NCI-H2029 (cell line): ENCODE results near the gene OR2T11.
"Not testable (repeated sequence)": the region's sequence is repeated elsewhere in the genome, so short reads cannot be mapped to it uniquely, and the experiment has no call there.

ENCODE experiments used
- DNase-seq: peaks from one replicate; lab custom pipeline; 2025; lab: John Stamatoyannopoulos, UW

The OR2T11 gene, protein sequence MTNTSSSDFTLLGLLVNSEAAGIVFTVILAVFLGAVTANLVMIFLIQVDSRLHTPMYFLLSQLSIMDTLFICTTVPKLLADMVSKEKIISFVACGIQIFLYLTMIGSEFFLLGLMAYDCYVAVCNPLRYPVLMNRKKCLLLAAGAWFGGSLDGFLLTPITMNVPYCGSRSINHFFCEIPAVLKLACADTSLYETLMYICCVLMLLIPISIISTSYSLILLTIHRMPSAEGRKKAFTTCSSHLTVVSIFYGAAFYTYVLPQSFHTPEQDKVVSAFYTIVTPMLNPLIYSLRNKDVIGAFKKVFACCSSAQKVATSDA

DNA sequence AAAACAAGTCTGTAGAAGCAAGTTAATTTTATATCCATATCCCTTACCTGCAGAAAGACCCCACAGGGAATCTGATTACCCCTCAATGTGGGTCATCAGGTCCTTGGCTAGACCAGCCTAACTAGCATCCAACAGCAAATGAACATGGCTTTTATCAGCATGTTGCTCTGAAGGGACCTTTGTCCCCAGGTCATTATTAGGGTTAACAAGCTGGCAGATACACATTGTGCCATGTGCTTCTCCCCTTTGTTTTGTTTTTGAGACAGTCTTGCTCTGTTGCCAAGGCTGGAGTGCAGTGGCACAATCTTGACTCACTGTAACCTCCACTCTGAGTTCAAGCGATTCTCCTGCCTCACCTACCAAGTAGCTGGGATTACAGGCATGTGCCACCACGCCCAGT, at the start of gene OR2T11:
TSS of gene OR2T11 (minus strand) at position 101 of the 400 bp plus-strand sequence. CDS start 7,963 bp downstream, outside the sequence.
- DNase-seq: not testable (repeated sequence)

DNA sequence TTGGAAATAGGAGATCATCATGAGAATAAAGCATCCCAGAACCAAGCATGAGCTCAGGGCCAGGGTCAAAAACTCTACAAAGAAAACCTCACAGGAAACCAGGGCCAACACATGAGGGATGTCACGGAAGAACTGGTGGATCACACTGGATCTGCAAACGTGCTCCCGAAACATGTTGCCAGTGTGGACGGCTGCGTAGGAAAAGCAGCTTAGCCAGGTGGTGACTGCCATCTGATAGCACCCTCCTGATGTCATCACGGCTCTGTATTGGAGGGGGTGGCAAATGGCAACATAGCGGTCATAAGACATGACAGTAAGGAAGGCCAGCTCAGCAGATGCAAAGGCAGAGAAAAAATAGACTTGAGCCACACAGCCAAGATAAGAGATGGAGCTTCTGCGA, 46.8 kb upstream of the OR2T11 start:
- no peak for DNase-seq

DNA sequence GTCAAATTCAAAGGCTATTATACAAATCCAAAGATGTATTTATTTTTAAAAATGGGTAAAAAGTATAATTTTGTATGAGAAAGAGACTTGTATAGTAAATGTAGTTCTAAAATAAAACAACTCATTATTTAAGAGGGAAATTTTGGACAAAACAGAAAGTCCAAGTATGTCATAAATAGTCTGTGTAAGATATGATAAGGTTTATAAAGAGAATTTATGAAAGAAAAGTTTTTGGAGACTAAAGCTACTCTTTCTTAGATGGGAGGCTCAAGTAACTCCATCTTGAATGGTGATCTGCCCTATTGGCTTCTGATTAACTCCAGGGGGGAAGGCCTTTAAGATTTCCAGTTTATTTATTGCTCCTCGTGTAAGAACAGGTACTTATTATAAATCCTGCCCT, 35.1 kb upstream of the OR2T11 start:
- no peak for DNase-seq

DNA sequence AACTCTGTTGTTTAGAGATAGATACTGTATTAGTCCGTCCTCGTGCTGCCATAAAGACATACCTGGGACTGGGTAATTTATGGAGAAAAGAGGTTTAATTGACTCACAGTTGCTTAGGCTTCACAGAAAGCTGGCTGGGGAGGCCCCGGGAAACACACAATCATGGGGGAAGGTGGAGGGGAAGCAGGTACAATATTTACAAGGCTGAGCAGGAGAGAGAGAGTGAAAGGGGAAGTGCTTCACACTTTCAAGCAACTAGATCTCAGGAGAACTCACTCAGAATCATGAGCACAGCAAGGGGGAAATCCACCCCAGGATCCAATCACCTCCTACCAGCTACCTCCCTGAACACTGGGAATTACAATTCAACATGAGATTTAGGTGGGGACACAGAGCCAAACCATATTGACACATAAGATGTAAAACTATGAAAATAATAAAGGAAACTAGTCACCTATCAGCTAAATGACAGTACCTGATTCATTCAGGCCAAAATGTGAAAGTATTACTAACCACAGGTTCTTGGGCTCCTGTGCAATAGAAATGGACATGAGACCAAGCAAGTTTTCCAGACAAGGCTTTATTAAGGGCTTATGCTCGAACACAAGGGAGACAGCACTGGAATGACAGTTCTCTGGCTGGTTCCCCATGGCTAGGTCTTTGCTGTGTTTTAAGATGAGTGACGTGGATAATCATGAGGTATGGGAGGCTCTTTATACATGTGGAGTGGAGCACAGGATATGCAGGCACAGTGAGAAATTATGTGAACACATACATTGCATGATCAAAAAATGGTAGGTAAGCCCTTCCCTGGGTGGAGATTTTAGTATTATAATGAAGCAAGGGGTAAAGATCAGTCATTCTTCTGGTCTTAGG, 28.8 kb upstream of the OR2T11 start:
- not testable (repeated sequence) for DNase-seq

DNA sequence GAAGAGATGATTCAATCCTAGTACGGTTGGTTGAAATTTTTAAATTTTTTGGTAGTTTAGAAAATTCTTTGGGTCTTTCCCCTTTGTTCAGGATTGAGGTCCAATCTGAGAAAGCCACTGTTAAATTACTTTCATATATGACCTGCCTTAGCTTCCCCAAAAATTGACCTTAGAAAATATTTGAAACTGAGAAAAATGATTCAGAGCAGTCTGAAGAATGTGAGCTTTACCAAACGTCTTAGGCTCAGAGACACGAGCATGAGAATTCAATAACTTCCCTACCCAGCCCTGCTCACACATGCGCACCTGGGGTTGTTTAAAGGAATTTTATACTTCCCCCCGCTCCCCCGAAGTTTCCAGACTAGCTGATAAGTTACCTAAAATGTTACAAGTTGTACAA, 21.9 kb upstream of the OR2T11 start:
- DNase-seq: not testable (repeated sequence)

DNA sequence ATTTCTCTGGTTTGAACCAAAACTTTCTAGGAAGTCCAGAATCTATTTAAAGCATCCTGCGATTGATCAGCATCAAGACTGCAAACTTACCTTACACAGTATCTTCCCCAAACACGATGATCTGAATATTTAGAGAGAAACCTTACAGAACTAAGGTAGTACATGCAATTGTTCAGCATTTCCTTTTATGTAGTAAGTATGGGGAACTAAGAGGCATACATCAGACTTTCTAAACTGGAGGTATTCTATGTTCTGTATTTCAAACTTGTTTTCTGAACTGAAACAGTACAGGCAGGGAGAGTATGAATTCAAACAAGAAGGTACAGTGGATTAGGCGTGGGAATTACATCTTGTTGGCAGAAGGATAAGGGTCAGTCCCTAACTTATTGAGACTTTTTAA, 20.5 kb upstream of the OR2T11 start, which contains the start of gene OR2T27:
TSS of gene OR2T27 (minus strand) at position 175 of the 400 bp plus-strand sequence. CDS start 4,644 bp downstream, outside the sequence.
- DNase-seq: not testable (repeated sequence)

DNA sequence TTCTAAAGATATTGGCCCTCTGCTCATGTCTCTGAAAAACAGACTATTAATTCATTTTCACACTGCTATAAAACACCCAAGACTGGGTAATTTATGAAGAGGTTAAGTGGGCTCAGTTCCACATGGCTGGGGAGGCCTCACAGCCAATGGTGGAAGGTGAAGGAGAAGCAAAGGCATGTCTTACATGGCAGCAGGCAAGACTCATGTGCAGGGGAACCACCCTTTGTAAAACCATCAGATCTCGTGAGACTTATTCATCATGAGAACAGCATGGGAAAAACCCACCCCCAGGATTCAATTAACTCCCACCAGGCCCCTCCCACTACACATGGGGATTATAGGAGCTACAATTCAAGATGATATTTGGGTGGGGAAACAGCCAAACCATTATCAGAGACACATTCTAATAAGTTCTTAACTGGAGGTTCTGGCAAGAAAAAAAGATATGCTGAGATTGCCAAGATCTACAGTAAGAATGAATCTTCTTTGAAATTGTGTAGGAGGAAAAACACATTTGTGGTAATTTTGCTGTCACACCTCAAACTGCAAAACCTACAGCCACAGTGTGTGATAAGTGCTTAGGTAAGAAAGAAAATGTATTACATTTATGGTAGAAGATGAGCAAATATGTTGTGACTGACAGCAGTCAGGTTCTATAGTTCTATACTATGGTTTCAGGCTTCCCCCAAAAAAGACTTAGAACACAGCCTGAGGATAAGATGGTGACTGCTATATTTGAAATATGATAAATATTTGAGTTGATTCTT, 14.1 kb upstream of the OR2T11 start:
- not testable (repeated sequence) for DNase-seq

DNA sequence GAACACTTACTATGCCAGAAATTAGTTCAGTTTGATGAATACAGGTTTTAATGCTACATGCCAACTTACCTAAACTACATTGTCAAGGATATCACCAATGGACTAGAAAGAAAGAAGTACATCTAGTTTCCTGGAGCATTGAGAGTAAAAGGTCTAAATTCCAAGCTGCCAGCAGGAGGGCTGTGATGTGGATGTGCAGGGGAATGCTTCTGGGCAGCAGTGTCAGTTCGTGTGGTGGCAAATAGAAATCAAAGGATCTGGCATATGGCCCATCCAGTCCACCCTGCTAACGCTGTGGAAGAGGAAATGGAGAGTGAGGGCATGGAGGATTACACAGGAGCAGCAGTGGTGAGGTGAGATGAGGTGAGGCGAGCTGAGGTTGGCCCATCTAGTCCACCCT, 10.3 kb upstream of the OR2T11 start, which contains the start of gene OR2T35:
TSS of gene OR2T35 (minus strand) at position 101 of the 400 bp plus-strand sequence. CDS start 6,020 bp downstream, outside the sequence.
- DNase-seq: not testable (repeated sequence)

DNA sequence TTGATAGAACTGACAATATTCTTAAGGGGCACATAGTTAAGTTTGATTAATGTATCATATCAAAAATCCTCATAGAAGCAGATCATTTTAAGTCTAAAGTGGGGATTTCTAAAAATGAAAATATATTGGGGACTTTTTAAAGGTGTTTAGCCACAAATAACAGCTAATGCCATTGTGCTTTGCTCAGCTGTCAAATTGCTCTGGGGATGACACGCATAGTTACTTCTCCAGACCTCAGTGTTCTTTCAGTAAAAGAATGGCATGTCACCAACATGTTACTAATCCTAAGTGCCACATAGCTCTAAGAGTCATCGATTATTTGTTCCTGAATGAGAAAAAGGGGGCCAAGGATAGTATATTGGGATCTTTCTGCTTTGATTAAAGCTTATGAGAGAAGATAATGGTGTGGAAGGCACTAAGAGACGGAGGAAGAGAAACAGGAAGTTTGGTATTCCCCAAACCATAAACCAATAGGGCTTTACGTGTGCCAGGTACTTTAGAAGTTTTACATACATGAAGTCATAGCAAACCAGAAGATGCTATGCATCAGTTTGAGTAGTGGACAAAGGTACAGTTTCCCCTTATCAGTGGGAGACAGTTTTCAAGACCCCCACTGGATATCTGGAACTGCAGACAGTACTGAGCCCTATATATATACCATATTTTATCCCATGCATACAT, 8.2 kb upstream of the OR2T11 start:
- not testable (repeated sequence) for DNase-seq

DNA sequence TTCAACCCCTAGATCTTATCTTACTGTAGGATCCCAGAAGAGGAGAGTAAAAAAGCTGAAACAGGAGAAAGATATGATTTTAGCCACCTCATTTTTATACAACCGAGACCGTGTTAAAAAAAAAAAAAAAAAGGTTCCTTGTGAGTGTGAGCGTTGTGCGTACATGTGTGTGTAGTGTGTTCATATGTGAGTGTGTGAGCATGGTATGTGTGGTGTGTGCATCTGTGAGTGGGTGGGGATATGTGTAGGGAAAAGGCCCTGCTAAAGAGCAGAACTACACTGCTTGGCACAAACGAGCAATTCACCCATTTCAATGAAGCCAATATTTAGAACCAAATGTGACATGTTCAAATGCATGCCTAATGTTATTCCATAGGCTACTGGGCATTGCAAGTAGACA, 6.7 kb upstream of the OR2T11 start:
- not testable (repeated sequence) for DNase-seq

DNA sequence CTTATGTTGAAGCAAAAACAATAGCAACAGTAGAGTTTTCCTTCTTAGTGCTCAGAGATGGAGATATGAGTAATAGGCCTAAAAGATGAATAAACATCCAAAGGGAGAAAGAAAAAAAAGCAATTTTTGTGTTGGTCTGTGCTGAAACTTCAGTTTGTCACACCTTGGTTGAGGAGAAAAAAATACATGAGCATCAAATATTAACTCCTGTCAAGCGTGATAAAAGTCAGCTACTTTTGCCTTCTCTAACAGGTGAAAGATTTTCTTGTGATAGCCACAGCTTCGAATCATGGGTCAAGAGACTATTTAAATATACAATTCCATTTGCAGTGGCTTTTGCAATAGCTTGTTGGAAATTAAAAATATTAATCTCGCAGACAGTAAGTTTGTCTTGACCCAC, 6.0 kb upstream of the OR2T11 start:
- not testable (repeated sequence) for DNase-seq

DNA sequence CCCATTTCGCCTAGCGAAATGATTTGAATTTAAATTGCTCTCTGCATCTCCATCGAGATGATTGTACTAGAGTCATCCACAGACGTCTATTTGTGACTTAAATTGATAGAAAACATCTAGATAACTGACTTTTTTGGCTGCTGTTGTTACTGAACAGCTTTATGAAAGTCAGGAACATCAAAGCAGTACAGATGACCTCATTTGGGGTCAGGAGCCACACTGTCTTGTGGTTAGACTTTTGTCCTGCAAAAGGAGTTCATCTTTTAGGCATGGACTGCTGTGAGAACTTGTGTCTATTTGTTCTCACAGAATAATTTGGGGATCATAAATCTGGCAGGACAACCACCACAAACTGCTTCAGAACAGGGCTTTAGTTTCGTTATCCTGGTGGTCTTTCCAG, 4.8 kb upstream of the OR2T11 start:
- not testable (repeated sequence) for DNase-seq

DNA sequence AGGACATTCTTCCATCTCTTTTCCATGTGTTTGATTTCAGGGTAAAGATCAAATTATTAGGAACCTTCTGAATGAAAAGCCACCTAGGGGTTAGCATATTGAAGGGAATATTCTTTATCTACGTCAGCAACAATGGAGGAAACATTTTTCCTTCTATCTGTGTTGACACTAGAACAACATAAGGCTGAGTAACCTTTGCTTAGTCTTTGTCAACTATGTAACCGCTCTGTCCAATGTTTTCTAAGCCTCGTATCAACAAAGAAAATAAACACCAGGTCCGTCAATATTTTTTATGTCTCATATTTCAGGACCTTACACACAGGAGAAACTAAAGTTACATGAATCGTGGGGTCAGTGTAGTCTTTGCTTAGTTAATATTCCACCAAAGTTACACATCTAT, 1.7 kb upstream of the OR2T11 start:
- DNase-seq: not testable (repeated sequence)

DNA sequence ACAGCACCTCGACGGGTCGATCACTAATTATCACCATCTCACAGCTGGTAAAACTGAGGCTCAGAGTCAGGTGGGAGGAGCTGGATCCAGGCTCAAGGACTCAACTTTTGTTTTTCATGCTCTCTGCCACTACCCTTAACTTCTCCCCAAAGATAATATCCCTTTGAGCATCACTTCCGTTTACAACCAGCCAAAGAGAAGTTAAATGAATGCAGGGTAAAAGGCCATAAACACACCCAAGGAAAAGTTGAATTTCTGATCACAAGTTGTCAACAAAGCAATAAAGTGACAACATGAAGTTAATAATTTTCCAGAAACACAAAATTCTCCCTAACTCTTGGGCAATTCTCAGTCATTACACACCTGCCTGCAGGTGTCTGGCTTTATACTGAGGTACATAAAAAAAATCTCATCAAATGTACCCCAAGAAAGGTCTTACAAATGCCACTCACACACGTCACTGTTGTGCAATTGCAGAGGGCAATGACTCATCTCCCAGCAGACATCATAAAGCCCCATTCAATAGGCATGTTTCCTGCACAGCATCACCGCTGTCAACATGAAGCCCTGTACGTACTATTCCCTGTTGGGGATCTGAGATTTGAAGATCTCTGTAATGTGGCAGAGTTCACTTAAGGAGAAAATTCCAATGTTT, 3.4 kb downstream of the OR2T11 start:
- no peak for DNase-seq

DNA sequence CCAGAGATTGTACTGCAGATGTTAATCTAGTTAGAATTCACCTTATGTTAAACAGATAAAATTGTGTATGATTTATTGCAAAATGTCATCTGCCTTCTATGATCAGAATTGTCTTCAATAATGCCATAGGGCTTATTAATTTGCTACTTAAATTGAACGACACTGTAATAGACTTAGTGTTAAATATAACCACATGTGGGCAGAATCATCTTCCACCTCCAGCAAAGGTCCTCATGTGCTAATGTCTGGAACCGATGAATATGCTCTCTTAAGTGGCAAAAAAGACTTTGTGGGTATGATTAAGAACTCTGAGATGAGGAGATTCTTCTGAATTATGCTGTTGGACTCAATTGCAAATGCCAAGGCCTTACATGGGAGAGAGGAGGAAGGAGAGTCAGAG, 4.3 kb downstream of the OR2T11 start:
- DNase-seq: no peak

DNA sequence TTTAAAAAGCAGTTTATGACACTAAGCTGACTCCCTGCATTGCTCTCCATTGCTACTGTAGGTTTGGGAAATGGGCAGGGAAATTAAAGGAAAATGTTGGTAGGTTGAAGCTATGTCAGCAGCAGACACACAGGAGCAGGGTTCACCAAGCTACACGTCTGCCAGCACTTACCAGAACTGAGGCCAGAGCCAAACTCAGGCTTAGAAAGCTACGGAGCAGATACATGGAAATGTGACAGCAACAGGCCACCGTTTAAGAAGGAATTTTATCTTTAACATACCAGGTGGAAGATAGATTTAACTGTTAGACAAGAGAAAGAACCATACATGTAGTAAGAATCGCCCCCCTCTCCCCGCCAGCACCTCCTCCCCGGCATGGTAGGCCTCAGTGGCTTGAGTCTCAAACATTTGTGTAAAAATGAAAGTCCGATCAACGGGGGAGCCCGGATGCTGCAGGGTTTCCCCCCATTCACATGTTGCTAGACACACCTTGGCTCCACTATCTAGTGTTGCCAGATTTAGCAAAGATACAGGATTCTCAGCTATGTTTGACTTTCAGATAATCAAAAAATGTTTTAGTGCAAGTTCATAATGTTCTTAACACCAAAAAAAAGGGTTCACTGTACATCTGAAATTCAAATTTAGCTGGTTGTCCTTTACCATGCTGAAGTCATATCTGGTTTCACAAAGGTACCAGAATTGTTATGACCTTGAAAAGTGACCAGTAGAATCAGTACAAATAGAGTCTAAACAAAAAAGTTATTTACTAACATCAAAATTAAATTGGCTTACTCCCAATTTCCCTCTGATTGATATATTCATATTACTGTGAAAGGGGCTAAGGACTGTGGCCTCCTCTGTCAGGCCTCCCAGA, 6.7 kb downstream of the OR2T11 start:
- no peak for DNase-seq

DNA sequence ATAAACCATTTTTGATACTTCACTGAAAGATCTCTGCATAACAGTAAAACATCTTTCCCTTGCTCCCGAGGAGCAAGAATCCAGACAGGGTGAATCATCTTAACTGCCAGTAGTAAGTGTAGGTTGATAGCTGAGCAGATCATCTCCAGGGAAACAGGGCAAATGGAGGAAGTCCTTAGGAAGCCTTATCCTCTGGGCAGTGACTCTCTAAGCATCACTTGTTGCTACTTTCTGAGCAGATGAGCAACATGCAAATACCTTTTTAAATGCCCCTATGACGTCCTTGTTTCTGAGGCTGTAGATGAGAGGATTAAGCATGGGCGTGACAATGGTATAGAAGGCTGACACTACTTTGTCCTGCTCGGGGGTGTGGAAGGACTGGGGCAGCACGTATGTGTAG, 8.9 kb downstream of the OR2T11 start:
- no peak for DNase-seq

DNA sequence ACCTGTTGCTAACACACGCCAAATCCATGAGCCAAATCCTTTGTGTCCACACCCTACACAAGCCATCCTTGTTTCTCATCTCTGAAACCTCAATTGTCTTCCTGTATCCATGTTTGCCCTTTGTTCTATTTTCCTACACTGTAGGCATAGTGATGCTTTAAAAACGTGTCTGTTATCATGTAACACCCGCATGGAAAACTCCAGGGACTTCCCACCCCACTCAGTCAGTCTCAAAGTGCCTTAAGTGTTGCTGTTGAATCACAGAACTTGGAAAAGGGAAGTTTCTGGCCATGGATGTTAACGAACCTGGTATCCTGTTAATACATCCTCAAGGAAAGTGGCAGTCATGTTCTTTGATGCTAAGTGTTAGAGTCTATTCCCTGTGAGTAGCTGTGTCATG, 9.7 kb downstream of the OR2T11 start:
- DNase-seq: no peak

DNA sequence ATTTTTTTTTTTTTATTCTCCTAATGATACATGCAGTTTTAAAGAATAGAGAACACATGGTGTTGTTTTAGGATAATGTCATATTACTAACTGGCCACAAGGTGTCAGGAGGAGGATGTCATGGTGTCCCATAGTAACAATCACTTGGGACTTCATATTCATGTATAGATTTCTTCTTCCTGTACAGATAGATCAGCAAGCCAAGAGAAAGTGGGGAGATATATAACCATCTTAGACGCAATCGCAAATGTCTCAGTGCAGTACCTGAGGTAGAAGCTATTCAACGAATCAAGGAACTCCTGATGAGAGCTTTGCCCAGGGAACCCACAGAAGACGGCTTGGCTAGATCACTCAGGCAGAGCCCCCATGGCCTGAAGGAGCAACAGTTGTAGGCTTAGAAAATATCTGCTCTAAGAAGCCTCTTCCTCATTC, 12.3 kb downstream of the OR2T11 start:
- DNase-seq: peak; percentile 38

DNA sequence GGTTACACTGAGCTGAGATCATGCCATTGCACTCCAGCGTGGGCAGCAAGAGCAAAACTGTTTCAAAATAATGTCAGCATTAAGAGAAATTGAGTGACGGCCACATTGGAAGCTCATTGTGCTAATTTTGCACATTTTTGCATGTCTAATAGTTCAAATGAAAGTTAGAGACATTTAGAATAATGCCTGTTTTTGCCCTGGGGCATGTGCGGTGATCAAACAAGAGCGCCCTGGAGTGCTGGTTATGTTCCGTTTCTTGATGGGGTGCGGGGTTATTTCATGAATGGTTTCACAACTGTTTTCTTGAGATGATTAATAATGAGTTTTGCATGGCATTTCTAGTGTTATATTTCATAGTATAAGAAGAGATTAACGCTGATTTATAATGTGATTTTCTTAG, 13.1 kb downstream of the OR2T11 start:
- no peak for DNase-seq
